Activated B cell treated with CpG ODN at 0.5 μM for 24 hours (primary cell): ENCODE data around the gene HK1. TPM values are rescaled to one million over a fixed set of nuclear protein-coding genes. Genes with fewer than 3 reads are reported as not detected.

Experiments
- ATAC-seq: fragments of 200-7000 bp; cut with Tn5 transposase; one replicate; pipeline ENCODE4 v1.10.0; 2021; ENCODE audit warnings: low read depth, mild to moderate bottlenecking, moderate library complexity
- CTCF ChIA-PET: fragments of 350-600 bp; sonication (Branson Sonifier 250); formaldehyde crosslinking; loops from one replicate; lab custom pipeline; 2021; ENCODE audit warnings: antibody characterized with exemption; lab: Charles Lee
- POLR2A ChIA-PET: fragments of 350-600 bp; sonication (Branson Sonifier 250); formaldehyde crosslinking; loops from one replicate; lab custom pipeline; 2021; ENCODE audit warnings: antibody characterized with exemption; lab: Charles Lee
- DNase-seq: peaks from one replicate; pipeline ENCODE4 v3.0.0; 2022
- H3K27ac Mint-ChIP-seq: one replicate; pipeline ENCODE4 v1.8.0; 2020; ENCODE audit warnings: mixed read lengths
- H3K27me3 Mint-ChIP-seq: one replicate; pipeline ENCODE4 v1.8.0; 2021; ENCODE audit warnings: mixed read lengths
- H3K36me3 Mint-ChIP-seq: one replicate; pipeline ENCODE4 v1.8.0; 2021; ENCODE audit warnings: low read depth, mixed read lengths
- H3K4me1 Mint-ChIP-seq: one replicate; pipeline ENCODE4 v1.8.0; 2021; ENCODE audit warnings: mixed read lengths
- H3K4me3 Mint-ChIP-seq: one replicate; pipeline ENCODE4 v1.8.0; 2020; ENCODE audit warnings: mild to moderate bottlenecking, mixed read lengths
- H3K9me3 Mint-ChIP-seq: one replicate; pipeline ENCODE4 v1.8.0; 2020; ENCODE audit warnings: mixed read lengths
- intact Hi-C: fragments of 100-400 bp; cut with micrococcal nuclease; formaldehyde crosslinking; loops from one replicate; pipeline ENCODE4 v1.15.1; 2024
- total RNA-seq: library from RNA; stranded (reverse); gene quantifications from 2 replicates; pipeline ENCODE4 v1.2.3, GENCODE V29; 2022
- TF ChIP-seq, protein P1 (sequence below): fragments of 200-600 bp; IDR thresholded peaks from one replicate; pipeline ENCODE4 v1.8.0; 2022; ENCODE audit warnings: antibody characterized with exemption, mild to moderate bottlenecking

HK1 gene
- total RNA-seq, 1 donor from 2014 or later: 47.2 TPM

- Mint-ChIP-seq H3K4me1 (peaks cover 37% of the 10 kb centered on the region), H3K27ac (peak overlapping the region; percentile 79), H3K36me3 (peaks cover 2% of the 10 kb centered on the region), H3K9me3 (no peaks in the 10 kb centered on the region), H3K27me3 (no peaks in the 10 kb centered on the region), H3K4me3 (peak overlapping the region; percentile 92)
- ATAC-seq (no peak), DNase-seq (no peak)
- ChIA-PET POLR2A (interaction anchor here (0.6 to 3.6 kb wide), 11 partner anchors 10 to 790 kb away, joined by 3 to 35 read pairs (median 4); no protein-coding TSS in a partner anchor), CTCF (interaction anchor here (1.2 to 2.1 kb wide), 3 partner anchors 10 to 75 kb away, joined by 3 to 8 read pairs (median 6); no protein-coding TSS in a partner anchor)
- TF ChIP-seq, protein P1, sequence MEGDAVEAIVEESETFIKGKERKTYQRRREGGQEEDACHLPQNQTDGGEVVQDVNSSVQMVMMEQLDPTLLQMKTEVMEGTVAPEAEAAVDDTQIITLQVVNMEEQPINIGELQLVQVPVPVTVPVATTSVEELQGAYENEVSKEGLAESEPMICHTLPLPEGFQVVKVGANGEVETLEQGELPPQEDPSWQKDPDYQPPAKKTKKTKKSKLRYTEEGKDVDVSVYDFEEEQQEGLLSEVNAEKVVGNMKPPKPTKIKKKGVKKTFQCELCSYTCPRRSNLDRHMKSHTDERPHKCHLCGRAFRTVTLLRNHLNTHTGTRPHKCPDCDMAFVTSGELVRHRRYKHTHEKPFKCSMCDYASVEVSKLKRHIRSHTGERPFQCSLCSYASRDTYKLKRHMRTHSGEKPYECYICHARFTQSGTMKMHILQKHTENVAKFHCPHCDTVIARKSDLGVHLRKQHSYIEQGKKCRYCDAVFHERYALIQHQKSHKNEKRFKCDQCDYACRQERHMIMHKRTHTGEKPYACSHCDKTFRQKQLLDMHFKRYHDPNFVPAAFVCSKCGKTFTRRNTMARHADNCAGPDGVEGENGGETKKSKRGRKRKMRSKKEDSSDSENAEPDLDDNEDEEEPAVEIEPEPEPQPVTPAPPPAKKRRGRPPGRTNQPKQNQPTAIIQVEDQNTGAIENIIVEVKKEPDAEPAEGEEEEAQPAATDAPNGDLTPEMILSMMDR: no peak
- intact Hi-C loops: loop anchor here (1.0 to 5.0 kb wide), 9 partner anchors 11 to 855 kb away; partner anchors contain the start of genes DDX21, SAR1A and SUPV3L1
Observed at GRCh38 chr10:69317626-69318105, 39.4 kb downstream of the HK1 start.

- no peaks in the 10 kb centered on the region for H3K27me3 Mint-ChIP-seq
- ChIA-PET POLR2A (interaction anchor here (0.5 to 3.6 kb wide), 15 partner anchors 10 to 790 kb away, joined by 3 to 35 read pairs (median 4); partner anchors contain the start of gene SRGN), CTCF (interaction anchor here (1.2 to 2.1 kb wide), 3 partner anchors 9 to 74 kb away, joined by 3 to 8 read pairs (median 6); no protein-coding TSS in a partner anchor)
- peak overlapping the region; percentile 82 for H3K27ac Mint-ChIP-seq
- TF ChIP-seq, protein P1: no peak
- H3K4me1 Mint-ChIP-seq: peaks cover 40% of the 10 kb centered on the region
- intact Hi-C loops: loop anchor here (1.0 to 5.0 kb wide), 9 partner anchors 10 to 854 kb away; partner anchors contain the start of genes DDX21, SAR1A and SUPV3L1
- H3K4me3 Mint-ChIP-seq: peak overlapping the region; percentile 92
- no peaks in the 10 kb centered on the region for H3K9me3 Mint-ChIP-seq
- ATAC-seq (peak; percentile 93), DNase-seq (peak; percentile 87)
- H3K36me3 Mint-ChIP-seq: peaks cover 2% of the 10 kb centered on the region
Observed at GRCh38 chr10:69318106-69318866, 40.0 kb downstream of the HK1 start.

- Mint-ChIP-seq H3K4me1 (peaks cover 43% of the 10 kb centered on the region), H3K9me3 (no peaks in the 10 kb centered on the region), H3K27me3 (no peaks in the 10 kb centered on the region), H3K27ac (peak overlapping the region; percentile 82), H3K4me3 (peak overlapping the region; percentile 92), H3K36me3 (peaks cover 2% of the 10 kb centered on the region)
- ChIA-PET CTCF (interaction anchor here (2.0 to 2.1 kb wide), 2 partner anchors 9 to 73 kb away, joined by 6 to 8 read pairs; no protein-coding TSS in a partner anchor), POLR2A (interaction anchor here (0.5 to 3.6 kb wide), 14 partner anchors 9 to 334 kb away, joined by 3 to 35 read pairs (median 4); partner anchors contain the start of gene SRGN)
- ATAC-seq: peak; percentile 13
- peak; percentile 38 for DNase-seq
- TF ChIP-seq, protein P1: no peak
- intact Hi-C loops: loop anchor here (1.0 to 5.0 kb wide), 9 partner anchors 9 to 853 kb away; partner anchors contain the start of genes DDX21, SAR1A and SUPV3L1
Observed at GRCh38 chr10:69318867-69319727, 40.8 kb downstream of the HK1 start.

GRCh38 chr10:69319841-69320316, 41.6 kb downstream of the HK1 start:
- ATAC-seq (no peak), DNase-seq (no peak)
- POLR2A ChIA-PET: interaction anchor here (0.6 to 3.6 kb wide), 8 partner anchors 8 to 638 kb away, joined by 3 to 35 read pairs (median 6); partner anchors contain the start of gene SRGN
- peaks cover 46% of the 10 kb centered on the region for H3K4me1 Mint-ChIP-seq
- peak overlapping the region; percentile 82 for H3K27ac Mint-ChIP-seq
- H3K9me3 Mint-ChIP-seq: no peaks in the 10 kb centered on the region
- intact Hi-C loops: loop anchor here (2.0 to 5.0 kb wide), 4 partner anchors 83 to 852 kb away; partner anchors contain the start of genes DDX21 and SAR1A
- peak overlapping the region; percentile 92 for H3K4me3 Mint-ChIP-seq
- TF ChIP-seq, protein P1: no peak
- H3K36me3 Mint-ChIP-seq: peaks cover 2% of the 10 kb centered on the region
- H3K27me3 Mint-ChIP-seq: no peaks in the 10 kb centered on the region
- CTCF ChIA-PET: no interaction called here
